IMR-90 (cell line): ENCODE results near the gene ATXN1. TPM values are rescaled to one million over a fixed set of nuclear protein-coding genes. Genes with fewer than 3 reads are reported as not detected.

Experiments used
- ATAC-seq: fragments of 200-7000 bp; cut with Tn5 transposase; 2 replicates; pipeline ENCODE4 v1.9.1; 2020; ENCODE audit warnings: low read depth, mild to moderate bottlenecking, moderate library complexity
- BruUV-seq: library from RNA; stranded (reverse); fragments of 400-500 nt; replicated peaks from 2 replicates; lab custom pipeline; 2021; lab: Mats Ljungman, UMichigan
- CTCF ChIA-PET: fragments of 300-600 bp; formaldehyde crosslinking; extraction: SDS; loops from one replicate; lab custom pipeline; 2021; ENCODE audit warnings: antibody characterized with exemption; lab: Yijun Ruan, JAX
- POLR2A ChIA-PET: fragments of 300-600 bp; sonication (Branson Sonifier 250); formaldehyde crosslinking; loops from one replicate; lab custom pipeline; 2022; ENCODE audit warnings: antibody characterized with exemption; ENCODE audit not compliant: unreplicated experiment; lab: Charles Lee
- DNase-seq: peaks from one replicate; pipeline ENCODE4 v3.0.0; 2013
- H2AFZ ChIP-seq: replicated peaks from 2 replicates; pipeline ENCODE3; 2013; ENCODE audit warnings: low read length, mild to moderate bottlenecking; ENCODE audit not compliant: poor library complexity
- H2AK5ac ChIP-seq: 2 replicates; pipeline ENCODE4 v1.6.1; 2013; ENCODE audit warnings: low read depth, low read length, inconsistent platforms
- H2AK9ac ChIP-seq: replicated peaks from 2 replicates; pipeline ENCODE3; 2013; ENCODE audit warnings: mild to moderate bottlenecking, low read depth, low read length, moderate library complexity; ENCODE audit not compliant: poor library complexity
- H2BK120ac ChIP-seq: 2 replicates; pipeline ENCODE4 v1.6.1; 2013; ENCODE audit warnings: low read depth, low read length, inconsistent platforms
- H2BK15ac ChIP-seq: 3 replicates; pipeline ENCODE4 v1.6.1; 2013; ENCODE audit warnings: low read depth, low read length, inconsistent platforms
- H2BK20ac ChIP-seq: 2 replicates; pipeline ENCODE4 v1.6.1; 2013; ENCODE audit warnings: low read depth, mild to moderate bottlenecking, inconsistent platforms, low read length, moderate library complexity
- H2BK5ac ChIP-seq: 2 replicates; pipeline ENCODE4 v1.6.1; 2013; ENCODE audit warnings: mild to moderate bottlenecking, low read depth, low read length, inconsistent platforms; ENCODE audit not compliant: poor library complexity, severe bottlenecking
- H3K14ac ChIP-seq: replicated peaks from 2 replicates; pipeline ENCODE4 v1.6.1; 2013; ENCODE audit warnings: low read depth, low read length, inconsistent platforms
- H3K18ac ChIP-seq: 2 replicates; pipeline ENCODE4 v1.6.1; 2013; ENCODE audit warnings: low read depth, low read length, control low read depth
- H3K23ac ChIP-seq: 2 replicates; pipeline ENCODE4 v1.6.1; 2013; ENCODE audit warnings: low read depth, low read length, inconsistent platforms
- H3K27ac ChIP-seq: 2 replicates; pipeline ENCODE4 v1.5.1; 2013; ENCODE audit warnings: mild to moderate bottlenecking, control low read depth, low read length; ENCODE audit not compliant: insufficient read depth
- H3K27me3 ChIP-seq: 2 replicates; pipeline ENCODE4 v1.6.1; 2013; ENCODE audit warnings: low read length; ENCODE audit not compliant: control insufficient read depth, insufficient read depth
- H3K36me3 ChIP-seq: 2 replicates; pipeline ENCODE4 v1.6.1; 2013; ENCODE audit warnings: low read length, mixed read lengths; ENCODE audit not compliant: control insufficient read depth, insufficient read depth
- H3K4ac ChIP-seq: 2 replicates; pipeline ENCODE4 v1.6.1; 2013; ENCODE audit warnings: low read depth, low read length, inconsistent platforms
- H3K4me1 ChIP-seq: 2 replicates; pipeline ENCODE4 v1.6.1; 2013; ENCODE audit warnings: low read length, mixed read lengths; ENCODE audit not compliant: control insufficient read depth, insufficient read depth
- H3K4me2 ChIP-seq: 2 replicates; pipeline ENCODE4 v1.6.1; 2013; ENCODE audit warnings: low read depth, mild to moderate bottlenecking, control low read depth, low read length, moderate library complexity
- H3K4me3 ChIP-seq: 2 replicates; pipeline ENCODE4 v1.5.1; 2013; ENCODE audit warnings: low read depth, mild to moderate bottlenecking, control low read depth, low read length, moderate library complexity; ENCODE audit not compliant: insufficient read depth
- H3K56ac ChIP-seq: 2 replicates; pipeline ENCODE4 v1.6.1; 2013; ENCODE audit warnings: low read length, inconsistent platforms; ENCODE audit not compliant: insufficient read depth; ENCODE audit errors: extremely low read depth
- H3K79me1 ChIP-seq, 2 experiments: 2 replicates each; pipeline ENCODE4 v1.6.1; 2013; ENCODE audit warnings: low read length in 2 of 2, inconsistent platforms in 1 of 2, low read depth in 1 of 2
- H3K9ac ChIP-seq: 2 replicates; pipeline ENCODE4 v1.6.1; 2013; ENCODE audit warnings: low read depth, low read length, control low read depth
- H3K9me1 ChIP-seq: 2 replicates; pipeline ENCODE4 v1.6.1; 2013; ENCODE audit warnings: low read length, inconsistent platforms; ENCODE audit not compliant: insufficient read depth
- H3K9me3 ChIP-seq: 2 replicates; pipeline ENCODE4 v1.6.1; 2013; ENCODE audit warnings: low read length; ENCODE audit not compliant: control insufficient read depth, insufficient read depth
- H4K20me1 ChIP-seq: 2 replicates; pipeline ENCODE4 v1.6.1; 2013; ENCODE audit warnings: low read length, inconsistent platforms; ENCODE audit not compliant: insufficient read depth
- H4K5ac ChIP-seq: 2 replicates; pipeline ENCODE4 v1.6.1; 2013; ENCODE audit warnings: mild to moderate bottlenecking, low read depth, low read length, control low read depth
- H4K8ac ChIP-seq, 2 experiments: 2 replicates each; pipeline ENCODE4 v1.6.1; 2013; ENCODE audit warnings: low read depth in 2 of 2, low read length in 2 of 2, control low read depth in 1 of 2, inconsistent platforms in 1 of 2
- H4K91ac ChIP-seq: 2 replicates; pipeline ENCODE4 v1.6.1; 2013; ENCODE audit warnings: low read depth, low read length, inconsistent platforms; ENCODE audit not compliant: insufficient read depth
- CEBPB ChIP-seq: IDR thresholded peaks from 2 replicates; pipeline ENCODE4 v1.6.1; 2012; ENCODE audit warnings: low read depth, low read length, improper control_type of control experiment
- CHD1 ChIP-seq: IDR thresholded peaks from 2 replicates; pipeline ENCODE4 v1.6.1; 2012; ENCODE audit warnings: low read depth, low read length, improper control_type of control experiment
- CTCF ChIP-seq: conservative IDR thresholded peaks from 2 replicates; pipeline ENCODE4 v1.5.1; 2012; ENCODE audit warnings: mild to moderate bottlenecking, low read depth, low read length, improper control_type of control experiment
- FOS ChIP-seq: fragments of 150-350 bp; IDR thresholded peaks from 2 replicates; pipeline ENCODE4 v1.6.1; 2016; ENCODE audit warnings: low read depth, low read length
- MAFK ChIP-seq: IDR thresholded peaks from 2 replicates; pipeline ENCODE4 v1.6.1; 2012; ENCODE audit warnings: low read depth, low read length, improper control_type of control experiment
- MXI1 ChIP-seq: IDR thresholded peaks from 2 replicates; pipeline ENCODE4 v1.6.1; 2012; ENCODE audit warnings: low read depth, mild to moderate bottlenecking, low read length, moderate library complexity, borderline replicate concordance
- POLR2A ChIP-seq: IDR thresholded peaks from 2 replicates; pipeline ENCODE4 v1.6.1; 2012; ENCODE audit warnings: mild to moderate bottlenecking, low read depth, low read length
- RAD21 ChIP-seq: IDR thresholded peaks from 2 replicates; pipeline ENCODE4 v1.6.1; 2012; ENCODE audit warnings: low read length, improper control_type of control experiment
- RCOR1 ChIP-seq: IDR thresholded peaks from 2 replicates; pipeline ENCODE4 v1.6.1; 2012; ENCODE audit warnings: mild to moderate bottlenecking, low read length, improper control_type of control experiment; ENCODE audit not compliant: insufficient replicate concordance
- SMC3 ChIP-seq: fragments of 150-350 bp; IDR thresholded peaks from 2 replicates; pipeline ENCODE4 v1.6.1; 2016; ENCODE audit warnings: low read depth, mild to moderate bottlenecking, antibody characterized with exemption, low read length, moderate library complexity
- WGBS, 2 experiments: methylation state at CpG; one replicate each; pipeline versions ENCODE4 v1.1.5 to v1.1.7; 2013; ENCODE audit warnings: missing lambda C conversion rate in 2 of 2; ENCODE audit not compliant: insufficient read length in 1 of 2; ENCODE audit errors: extremely low coverage in 2 of 2; 5-methylcytosine and 5-hydroxymethylcytosine counted together
- dilution Hi-C: fragments of 300-500 bp; cut with HindIII; formaldehyde crosslinking; loops from one replicate; pipeline ENCODE4 v1.14.3; 2018; ENCODE audit warnings: low sequenced_read_pairs; ENCODE audit not compliant: unreplicated experiment
- in situ Hi-C: fragments of 300-500 bp; cut with MboI; formaldehyde crosslinking; loops from 3 replicates; pipeline ENCODE4 v1.14.3; 2019; ENCODE audit warnings: low sequenced_read_pairs, inconsistent platforms, mixed read lengths
- intact Hi-C: fragments of 100-400 bp; cut with micrococcal nuclease; formaldehyde crosslinking; loops from 2 replicates; pipeline ENCODE4 v1.10.0; 2022
- polyA plus RNA-seq, 3 experiments: library from polyadenylated mRNA; depleted of rRNA; stranded (reverse); fragments of >200 nt; gene quantifications; 2 replicates each; pipeline ENCODE4 v1.2.3, GENCODE V29; 2012; ENCODE audit warnings: low replicate concordance in 1 of 3
- total RNA-seq: library from RNA; depleted of rRNA; stranded (reverse); fragments of >200 nt; gene quantifications from 2 replicates; pipeline ENCODE4 v1.2.3, GENCODE V29; 2012

Gene ATXN1
- total and polyA plus RNA-seq, 2 of the 4 experiments (the other 2 are of a cell fraction) = 7.3 to 11.1 TPM

GRCh38 chr6:16511723-16512489 lies 249.4 kb downstream of the ATXN1 start (continued):
- TF ChIP-seq CEBPB (no peak), POLR2A (no peak)

- H2BK20ac ChIP-seq = no peak overlapping the region
- H4K5ac ChIP-seq = no peak overlapping the region
- 100% methylated on average over 1 of the region's 4 CpGs; no CpG with 5 or more reads in 1 of the 2 experiments for WGBS, 2 experiments
- no TSS peak for BruUV-seq
- peaks cover 3 to 25% of the 10 kb centered on the region in 2 experiments for H3K79me1 ChIP-seq
- no peak overlapping the region for H2BK120ac ChIP-seq
- ChIA-PET POLR2A (no interaction called here), CTCF (interaction anchor here (0.6 to 2.8 kb wide), 14 partner anchors 16 to 503 kb away, joined by 3 to 14 read pairs (median 3); partner anchors contain the start of gene ATXN1)
- H3K4me2 ChIP-seq = no peak overlapping the region
- H3K4me1 ChIP-seq = peaks cover 5% of the 10 kb centered on the region; the same call in 1 of the 2 replicates
- peaks cover 13% of the 10 kb centered on the region; the same call in 1 of the 2 replicates for H3K9me1 ChIP-seq
- peak; percentile 59 for ATAC-seq
- no peak overlapping the region for H2AK5ac ChIP-seq
- H3K18ac ChIP-seq = no peak overlapping the region
- TF ChIP-seq MXI1 (no peak), SMC3 (peak; percentile 69), MAFK (no peak), RAD21 (peak; percentile 61), POLR2A (no peak), CHD1 (no peak), RCOR1 (no peak), FOS (no peak), CTCF (peak; percentile 59)
- intact Hi-C loops = loop anchor here (5.0 to 10.0 kb wide), 4 partner anchors 79 to 454 kb away; no protein-coding TSS in a partner anchor
- H2BK5ac ChIP-seq = no peak overlapping the region
- dilution Hi-C loops = no loop called here
- no peak overlapping the region for H2AK9ac ChIP-seq
- no peak overlapping the region for H3K4ac ChIP-seq
- H3K36me3 ChIP-seq = peaks cover 7% of the 10 kb centered on the region; the same call in 1 of the 2 replicates
- no peak overlapping the region for H2BK15ac ChIP-seq
- H4K20me1 ChIP-seq = peaks cover 6% of the 10 kb centered on the region; the same call in 1 of the 2 replicates
- peak; percentile 48 for DNase-seq
- no peak overlapping the region for H3K9ac ChIP-seq
- no peak overlapping the region for H3K56ac ChIP-seq
- H3K27ac ChIP-seq = no peak overlapping the region
- H3K27me3 ChIP-seq = no peaks in the 10 kb centered on the region
- H3K9me3 ChIP-seq = no peaks in the 10 kb centered on the region
- in situ Hi-C loops = loop anchor here (5.0 to 10.0 kb wide), 3 partner anchors 174 to 574 kb away; partner anchors contain the start of gene ATXN1
- no peak overlapping the region for H3K23ac ChIP-seq
- H3K14ac ChIP-seq = no peak overlapping the region
- H4K91ac ChIP-seq = no peak overlapping the region
- H4K8ac ChIP-seq = no peak overlapping the region
- no peak overlapping the region for H2AFZ ChIP-seq
- H3K4me3 ChIP-seq = no peak overlapping the region
Measured at GRCh38 chr6:16511040-16511660, 250.1 kb downstream of the ATXN1 start.
